HEK293 (cell line): ENCODE measurements around the gene RIN2.

Experiments used
- PRDM10 ChIP-seq: fragments of 450-650 bp; formaldehyde crosslinking; IDR thresholded peaks from 2 replicates; pipeline ENCODE4 v1.5.1; 2016; ENCODE audit warnings: missing biosample characterization, missing genetic modification characterization
- REPIN1 ChIP-seq: fragments of 450-650 bp; formaldehyde crosslinking; IDR thresholded peaks from 2 replicates; pipeline ENCODE4 v1.5.1; 2017; ENCODE audit warnings: missing biosample characterization, missing genetic modification characterization, low read depth
- SP2 ChIP-seq: fragments of 450-650 bp; formaldehyde crosslinking; IDR thresholded peaks from 2 replicates; pipeline ENCODE4 v1.5.1; 2016; ENCODE audit warnings: missing biosample characterization, missing genetic modification characterization
- ZFP37 ChIP-seq: fragments of 450-650 bp; formaldehyde crosslinking; IDR thresholded peaks from 2 replicates; pipeline ENCODE4 v1.5.1; 2016; ENCODE audit warnings: missing biosample characterization, missing genetic modification characterization
- ZNF747 ChIP-seq: fragments of 450-650 bp; formaldehyde crosslinking; IDR thresholded peaks from 2 replicates; pipeline ENCODE4 v1.5.1; 2016; ENCODE audit warnings: missing biosample characterization, missing genetic modification characterization
- TF ChIP-seq, protein P1 (sequence below): fragments of 450-650 bp; formaldehyde crosslinking; IDR thresholded peaks from 2 replicates; pipeline ENCODE4 v1.5.1; 2016; ENCODE audit warnings: missing biosample characterization, missing genetic modification characterization
- TF ChIP-seq, protein P2 (sequence below): fragments of 450-650 bp; formaldehyde crosslinking; IDR thresholded peaks from 2 replicates; pipeline ENCODE4 v1.5.1; 2016; ENCODE audit warnings: missing biosample characterization, missing genetic modification characterization, low read depth

- no peak for TF ChIP-seq REPIN1 (tag by site-specific recombination)
- TF ChIP-seq ZNF747: no peak
- TF ChIP-seq, protein P1, sequence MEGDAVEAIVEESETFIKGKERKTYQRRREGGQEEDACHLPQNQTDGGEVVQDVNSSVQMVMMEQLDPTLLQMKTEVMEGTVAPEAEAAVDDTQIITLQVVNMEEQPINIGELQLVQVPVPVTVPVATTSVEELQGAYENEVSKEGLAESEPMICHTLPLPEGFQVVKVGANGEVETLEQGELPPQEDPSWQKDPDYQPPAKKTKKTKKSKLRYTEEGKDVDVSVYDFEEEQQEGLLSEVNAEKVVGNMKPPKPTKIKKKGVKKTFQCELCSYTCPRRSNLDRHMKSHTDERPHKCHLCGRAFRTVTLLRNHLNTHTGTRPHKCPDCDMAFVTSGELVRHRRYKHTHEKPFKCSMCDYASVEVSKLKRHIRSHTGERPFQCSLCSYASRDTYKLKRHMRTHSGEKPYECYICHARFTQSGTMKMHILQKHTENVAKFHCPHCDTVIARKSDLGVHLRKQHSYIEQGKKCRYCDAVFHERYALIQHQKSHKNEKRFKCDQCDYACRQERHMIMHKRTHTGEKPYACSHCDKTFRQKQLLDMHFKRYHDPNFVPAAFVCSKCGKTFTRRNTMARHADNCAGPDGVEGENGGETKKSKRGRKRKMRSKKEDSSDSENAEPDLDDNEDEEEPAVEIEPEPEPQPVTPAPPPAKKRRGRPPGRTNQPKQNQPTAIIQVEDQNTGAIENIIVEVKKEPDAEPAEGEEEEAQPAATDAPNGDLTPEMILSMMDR (tag by site-specific recombination): no peak
- TF ChIP-seq PRDM10 (tag by site-specific recombination): no peak
- TF ChIP-seq SP2 (tag by site-specific recombination): no peak
- no peak for TF ChIP-seq ZFP37 (tag by site-specific recombination)
- TF ChIP-seq, protein P2, sequence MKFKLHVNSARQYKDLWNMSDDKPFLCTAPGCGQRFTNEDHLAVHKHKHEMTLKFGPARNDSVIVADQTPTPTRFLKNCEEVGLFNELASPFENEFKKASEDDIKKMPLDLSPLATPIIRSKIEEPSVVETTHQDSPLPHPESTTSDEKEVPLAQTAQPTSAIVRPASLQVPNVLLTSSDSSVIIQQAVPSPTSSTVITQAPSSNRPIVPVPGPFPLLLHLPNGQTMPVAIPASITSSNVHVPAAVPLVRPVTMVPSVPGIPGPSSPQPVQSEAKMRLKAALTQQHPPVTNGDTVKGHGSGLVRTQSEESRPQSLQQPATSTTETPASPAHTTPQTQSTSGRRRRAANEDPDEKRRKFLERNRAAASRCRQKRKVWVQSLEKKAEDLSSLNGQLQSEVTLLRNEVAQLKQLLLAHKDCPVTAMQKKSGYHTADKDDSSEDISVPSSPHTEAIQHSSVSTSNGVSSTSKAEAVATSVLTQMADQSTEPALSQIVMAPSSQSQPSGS (tag by site-specific recombination): no peak
Measured at GRCh38 chr20:19746396-19746795, 11.7 kb upstream of the RIN2 start.
